Measurements from ENCODE around the gene ADSS1.

The ADSS1 gene

DNA sequence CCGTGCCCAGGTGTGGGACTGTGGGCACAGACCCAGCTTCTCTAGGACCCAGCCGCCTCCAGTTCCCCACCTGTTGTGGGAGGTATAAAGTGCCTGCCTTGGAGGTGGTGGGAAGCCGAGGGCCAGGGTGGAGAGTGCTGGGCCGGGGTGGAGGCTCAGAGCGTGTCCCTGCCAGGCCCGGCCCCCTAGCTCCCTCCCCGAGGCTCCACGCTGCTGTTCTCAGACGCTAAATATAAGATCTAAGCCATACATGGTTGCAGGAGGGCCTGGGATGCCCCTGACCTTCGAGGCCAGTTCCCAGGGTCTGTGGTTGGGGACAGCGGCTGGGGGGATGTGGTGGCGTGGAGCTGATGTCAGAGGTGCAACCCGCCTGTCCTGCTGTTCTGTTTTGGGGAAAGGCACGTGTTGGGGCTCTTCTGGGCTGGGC lies 23.8 kb upstream of the ADSS1 start:
- no peak for DNase-seq (ENCODE audit: low read depth)

DNA sequence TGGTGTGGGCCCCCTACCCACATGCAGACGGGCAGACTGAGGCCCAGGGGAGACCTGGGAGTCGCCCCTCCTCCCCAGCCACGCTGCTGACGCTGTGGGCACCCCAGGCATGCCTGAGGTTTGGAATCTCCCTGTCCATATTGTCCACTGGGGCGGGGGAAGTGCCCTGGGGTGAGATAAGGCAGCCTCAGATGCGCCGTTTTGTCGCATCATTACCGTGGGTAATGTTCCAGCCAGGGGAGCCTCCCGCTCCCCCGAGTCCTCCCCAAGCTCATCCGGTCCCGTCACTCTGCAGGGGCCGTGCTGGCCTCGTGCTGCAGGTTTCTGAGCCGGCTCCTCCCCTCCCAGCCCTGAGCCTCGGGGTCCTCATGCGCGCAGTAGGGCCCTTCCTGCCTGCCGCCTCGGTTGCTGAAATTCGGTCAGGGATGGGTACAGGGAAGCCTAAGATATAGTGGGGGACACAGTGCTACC lies 23.2 kb upstream of the ADSS1 start:
- DNase-seq (ENCODE audit: low read depth), result no peak

DNA sequence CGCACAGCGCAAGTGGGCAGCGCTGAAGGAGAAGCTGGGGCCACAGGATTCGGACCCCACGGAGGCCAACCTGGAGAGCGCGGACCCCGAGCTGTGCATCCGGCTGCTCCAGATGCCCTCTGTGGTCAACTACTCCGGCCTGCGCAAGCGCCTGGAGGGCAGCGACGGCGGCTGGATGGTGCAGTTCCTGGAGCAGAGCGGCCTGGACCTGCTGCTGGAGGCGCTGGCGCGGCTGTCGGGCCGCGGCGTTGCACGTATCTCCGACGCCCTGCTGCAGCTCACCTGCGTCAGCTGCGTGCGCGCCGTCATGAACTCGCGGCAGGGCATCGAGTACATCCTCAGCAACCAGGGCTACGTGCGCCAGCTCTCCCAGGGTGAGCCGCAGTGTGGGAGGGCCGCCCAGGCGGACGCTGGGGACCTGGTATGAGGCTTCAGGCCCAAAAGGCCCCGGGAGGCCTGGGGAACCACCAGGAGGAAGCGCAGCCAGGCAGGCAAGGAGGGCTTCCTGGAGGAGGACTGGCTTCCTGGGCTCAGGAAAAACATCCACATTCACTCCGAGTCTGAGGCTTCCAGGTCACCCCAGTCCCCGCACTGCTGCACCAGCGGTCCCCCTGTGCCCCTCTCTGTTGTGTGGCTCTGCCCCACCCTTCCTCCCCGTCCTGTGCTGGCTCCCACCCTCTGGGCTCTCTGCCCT lies 22.5 kb upstream of the ADSS1 start:
- DNase-seq (ENCODE audit: low read depth), result no peak

- DNase-seq (ENCODE audit: low read depth), result no peak
These were observed 21.9 kb upstream of the ADSS1 start for GRCh38 chr14:104702106-104702505.

- no peak for DNase-seq (ENCODE audit: low read depth)
These were observed 21.4 kb upstream of the ADSS1 start for GRCh38 chr14:104702673-104703072.

GRCh38 chr14:104703269-104703668 lies 20.8 kb upstream of the ADSS1 start:
- no peak for DNase-seq (ENCODE audit: low read depth)

GRCh38 chr14:104704252-104704651 lies 19.8 kb upstream of the ADSS1 start:
- no peak for DNase-seq (ENCODE audit: low read depth)

- no peak for DNase-seq (ENCODE audit: low read depth)
These were observed 18.5 kb upstream of the ADSS1 start for GRCh38 chr14:104705340-104706047.

DNA sequence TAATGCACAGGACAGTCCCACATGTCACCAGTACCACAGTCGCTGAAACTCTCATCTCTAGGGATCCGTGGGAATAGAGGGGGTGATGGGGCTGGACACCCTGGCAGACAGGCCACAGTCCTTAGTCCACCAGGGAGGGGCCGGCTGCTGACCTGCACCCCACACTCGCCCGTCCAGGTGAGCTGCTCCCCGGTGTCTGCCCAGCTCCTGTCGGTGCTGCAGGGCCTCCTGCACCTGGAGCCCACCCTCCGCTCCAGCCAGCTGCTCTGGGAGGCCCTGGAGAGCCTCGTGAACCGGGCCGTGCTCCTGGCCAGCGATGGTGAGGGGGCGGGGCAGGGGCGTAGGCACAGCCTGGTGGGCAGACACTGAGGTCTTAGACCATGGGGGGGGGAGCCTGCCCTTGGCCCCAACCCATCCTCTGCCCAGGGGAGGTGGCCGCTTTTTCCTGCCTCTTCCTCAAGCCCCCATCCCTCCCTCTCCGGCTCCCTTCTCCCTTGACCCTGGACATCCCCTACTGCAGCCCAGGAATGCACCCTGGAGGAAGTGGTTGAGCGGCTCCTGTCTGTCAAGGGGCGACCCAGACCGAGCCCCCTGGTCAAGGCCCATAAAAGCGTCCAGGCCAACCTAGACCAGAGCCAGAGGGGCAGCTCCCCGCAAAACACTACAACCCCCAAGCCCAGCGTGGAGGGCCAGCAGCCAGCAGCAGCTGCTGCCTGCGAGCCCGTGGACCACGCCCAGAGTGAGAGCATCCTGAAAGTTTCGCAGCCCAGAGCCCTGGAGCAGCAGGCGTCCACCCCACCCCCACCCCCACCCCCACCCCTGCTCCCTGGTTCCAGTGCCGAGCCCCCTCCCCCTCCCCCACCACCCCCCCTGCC lies 17.1 kb upstream of the ADSS1 start:
- no peak for DNase-seq (ENCODE audit: low read depth)

DNA sequence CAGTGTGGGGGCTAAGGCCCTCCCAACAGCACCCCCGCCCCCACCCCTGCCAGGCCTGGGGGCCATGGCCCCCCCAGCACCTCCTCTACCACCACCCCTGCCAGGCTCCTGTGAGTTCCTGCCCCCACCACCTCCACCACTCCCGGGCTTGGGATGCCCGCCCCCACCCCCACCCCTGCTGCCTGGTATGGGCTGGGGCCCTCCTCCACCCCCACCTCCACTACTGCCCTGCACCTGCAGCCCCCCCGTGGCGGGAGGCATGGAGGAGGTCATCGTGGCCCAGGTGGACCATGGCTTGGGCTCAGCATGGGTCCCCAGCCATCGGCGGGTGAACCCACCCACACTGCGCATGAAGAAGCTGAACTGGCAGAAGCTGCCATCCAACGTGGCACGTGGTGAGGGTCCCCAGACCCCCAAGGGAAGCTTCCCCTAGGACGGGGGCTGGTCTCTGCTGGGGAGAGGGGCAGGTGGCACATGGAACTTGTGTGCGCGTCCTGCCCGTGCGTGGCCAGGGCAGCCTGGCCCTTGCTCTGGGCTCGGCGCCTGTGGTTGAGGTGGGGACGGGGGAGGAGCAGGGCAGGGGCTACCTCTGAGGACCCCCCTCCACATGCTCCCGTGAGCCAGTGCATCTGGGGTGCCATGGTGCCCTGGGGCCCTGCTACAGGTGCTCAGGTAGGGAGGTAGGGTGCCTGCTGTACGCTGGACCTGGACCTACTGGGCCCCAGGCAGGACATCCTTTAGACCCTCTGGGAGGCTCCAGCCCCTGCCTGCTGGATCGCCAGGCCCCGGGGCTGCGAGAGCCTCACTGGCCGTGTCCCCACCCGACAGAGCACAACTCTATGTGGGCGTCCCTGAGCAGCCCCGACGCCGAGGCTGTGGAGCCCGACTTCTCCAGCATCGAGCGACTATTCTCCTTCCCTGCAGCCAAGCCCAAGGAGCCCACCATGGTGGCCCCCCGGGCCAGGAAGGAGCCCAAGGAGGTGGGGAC lies 16.1 kb upstream of the ADSS1 start:
- no peak for DNase-seq (ENCODE audit: low read depth)

- peak; percentile 51 for DNase-seq (ENCODE audit: low read depth)
These were observed 15.3 kb upstream of the ADSS1 start for GRCh38 chr14:104708606-104709268.

DNA sequence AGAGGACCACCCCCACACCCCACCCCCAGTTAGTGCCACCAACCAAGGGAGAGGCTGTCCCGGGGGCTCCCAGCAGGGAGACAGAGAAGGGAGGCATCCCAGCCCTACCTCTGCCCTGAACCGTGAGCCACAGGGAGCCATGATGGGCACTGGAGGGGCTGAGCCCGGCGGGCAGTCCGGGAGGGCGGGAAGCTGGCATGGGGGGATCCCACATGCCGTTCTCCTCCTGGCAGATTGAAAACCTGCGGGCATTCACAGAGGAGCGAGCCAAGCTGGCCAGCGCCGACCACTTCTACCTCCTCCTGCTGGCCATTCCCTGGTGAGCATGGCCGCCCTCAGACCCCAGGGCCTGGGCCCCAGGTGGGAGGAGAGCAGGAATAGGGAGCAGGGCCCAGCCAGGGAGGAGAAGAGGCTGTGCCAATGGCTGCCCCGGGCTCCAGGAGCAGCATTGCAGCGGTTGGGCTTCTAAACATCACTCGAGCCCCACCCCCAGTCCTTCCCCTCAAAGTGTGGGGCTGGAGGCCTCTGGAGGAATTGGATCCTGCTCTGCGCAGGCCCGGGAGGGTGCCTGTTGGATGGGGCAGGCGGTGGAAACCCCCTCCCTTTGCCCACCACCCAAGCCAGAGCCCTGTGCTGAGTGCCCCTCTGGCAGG lies 14.5 kb upstream of the ADSS1 start:
- DNase-seq (ENCODE audit: low read depth), result no peak

DNA sequence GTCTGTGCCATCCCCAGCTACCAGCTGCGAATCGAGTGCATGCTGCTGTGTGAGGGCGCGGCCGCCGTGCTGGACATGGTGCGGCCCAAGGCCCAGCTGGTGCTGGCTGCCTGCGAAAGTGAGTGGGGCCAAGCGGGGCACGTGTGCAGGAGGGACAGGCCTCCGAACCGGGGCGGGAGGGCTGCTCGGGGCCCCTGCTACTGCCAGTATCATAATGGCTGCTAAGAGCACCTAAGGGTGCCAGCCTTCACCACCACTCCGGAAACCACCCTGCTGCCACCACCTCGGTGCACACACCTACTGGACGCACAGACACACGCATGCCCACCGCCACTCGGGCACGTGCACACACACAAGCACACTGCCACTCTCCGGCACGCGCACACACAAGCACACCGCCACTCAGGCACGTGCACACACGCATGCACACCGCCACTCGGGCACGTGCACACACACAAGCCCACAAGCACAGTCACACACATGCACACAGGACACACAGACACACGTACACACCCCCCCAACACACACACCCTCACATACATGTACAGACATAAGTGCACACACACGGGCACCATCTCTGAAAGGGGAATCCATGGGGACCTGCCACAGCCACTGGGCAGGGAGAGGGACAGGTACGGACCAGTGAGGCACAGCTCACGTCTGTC lies 13.8 kb upstream of the ADSS1 start:
- DNase-seq (ENCODE audit: low read depth), result no peak

DNA sequence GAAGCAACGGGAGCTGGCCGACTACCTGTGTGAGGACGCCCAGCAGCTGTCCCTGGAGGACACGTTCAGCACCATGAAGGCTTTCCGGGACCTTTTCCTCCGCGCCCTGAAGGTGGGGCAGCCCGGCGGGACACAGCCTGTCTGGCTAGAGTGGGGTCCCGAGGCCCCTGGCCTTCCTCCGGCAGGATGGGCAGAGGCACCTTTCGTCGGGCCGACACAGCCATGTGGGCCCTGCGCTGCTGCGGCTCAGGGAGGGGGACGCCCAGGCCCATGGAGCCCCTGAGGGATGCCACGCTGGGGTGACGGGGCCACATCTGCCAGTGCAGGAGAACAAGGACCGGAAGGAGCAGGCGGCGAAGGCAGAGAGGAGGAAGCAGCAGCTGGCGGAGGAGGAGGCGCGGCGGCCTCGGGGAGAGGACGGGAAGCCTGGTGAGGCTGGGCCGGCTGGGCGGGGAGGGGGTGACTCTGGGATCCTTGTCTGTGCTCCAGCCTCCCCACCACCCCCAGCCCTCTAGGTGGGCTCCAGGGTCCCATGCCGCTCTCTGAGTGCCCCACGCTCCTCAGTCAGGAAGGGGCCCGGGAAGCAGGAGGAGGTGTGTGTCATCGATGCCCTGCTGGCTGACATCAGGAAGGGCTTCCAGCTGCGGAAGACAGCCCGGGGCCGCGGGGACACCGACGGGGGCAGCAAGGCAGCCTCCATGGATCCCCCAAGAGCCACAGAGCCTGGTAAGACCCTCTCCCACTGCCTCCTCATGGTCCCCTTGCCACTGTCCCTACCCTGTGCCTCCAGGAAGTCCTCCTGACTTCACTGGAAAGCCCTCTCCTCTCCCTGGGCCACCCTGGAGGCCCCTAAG lies 10.9 kb upstream of the ADSS1 start:
- no peak for DNase-seq (ENCODE audit: low read depth)

DNA sequence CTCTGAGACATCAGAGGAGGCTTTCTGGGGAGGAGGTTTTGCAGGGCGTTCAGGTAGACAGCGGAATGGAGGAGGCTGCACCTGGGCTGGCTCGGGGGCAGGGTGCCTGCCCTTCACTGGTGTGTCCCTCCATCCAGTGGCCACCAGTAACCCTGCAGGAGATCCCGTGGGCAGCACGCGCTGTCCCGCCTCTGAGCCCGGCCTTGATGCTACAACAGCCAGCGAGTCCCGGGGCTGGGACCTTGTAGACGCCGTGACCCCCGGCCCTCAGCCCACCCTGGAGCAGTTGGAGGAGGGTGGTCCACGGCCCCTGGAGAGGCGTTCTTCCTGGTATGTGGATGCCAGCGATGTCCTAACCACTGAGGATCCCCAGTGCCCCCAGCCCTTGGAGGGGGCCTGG lies 10.0 kb upstream of the ADSS1 start:
- no peak for DNase-seq (ENCODE audit: low read depth)

GRCh38 chr14:104714681-104715080 lies 9.3 kb upstream of the ADSS1 start:
- no peak for DNase-seq (ENCODE audit: low read depth)

DNA sequence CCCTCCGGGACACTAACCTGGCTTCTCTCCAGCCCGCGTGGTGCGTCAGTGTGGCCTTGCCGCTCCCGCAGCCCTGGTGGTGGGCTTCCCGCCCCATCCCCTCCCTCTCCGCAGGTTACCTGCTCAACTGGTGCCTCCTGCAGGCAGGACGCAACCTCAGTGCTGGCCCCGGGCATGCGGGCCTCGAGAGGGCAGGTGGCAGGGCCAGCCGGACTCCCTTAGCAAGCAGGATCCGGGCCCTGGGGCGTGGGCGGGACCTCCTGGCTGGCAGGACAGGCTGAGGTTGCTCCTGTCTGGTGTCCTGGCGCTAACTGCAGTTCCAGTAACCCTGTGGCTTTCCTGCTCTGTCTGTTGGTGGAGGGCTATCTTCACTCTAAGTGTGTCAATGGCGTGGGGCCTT lies 8.6 kb upstream of the ADSS1 start:
- DNase-seq (ENCODE audit: low read depth), result no peak

- DNase-seq (ENCODE audit: low read depth), result no peak
These were observed 8.2 kb upstream of the ADSS1 start for GRCh38 chr14:104715871-104716270.

DNA sequence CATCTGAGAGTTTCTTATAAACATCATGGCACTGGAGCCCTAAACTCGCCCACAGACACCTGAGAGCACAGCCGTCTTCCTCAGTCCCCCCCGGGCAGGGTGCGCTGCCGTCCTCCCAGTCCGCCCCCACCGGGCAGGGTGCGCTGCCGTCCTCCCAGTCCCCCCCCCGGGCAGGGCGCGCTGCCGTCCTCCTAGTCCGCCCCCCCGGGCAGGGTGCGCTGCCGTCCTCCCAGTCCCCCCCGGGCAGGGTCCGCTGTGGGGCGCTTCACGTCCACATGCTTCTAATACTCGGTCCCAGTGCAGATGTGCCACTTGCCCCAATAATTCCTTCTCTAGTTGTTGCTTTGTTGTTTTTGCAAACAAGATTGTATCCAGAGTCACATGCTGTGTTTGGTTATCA lies 6.9 kb upstream of the ADSS1 start:
- DNase-seq (ENCODE audit: low read depth), result no peak
